Heart left ventricle (tissue), 16 donors: ENCODE data around the gene C8B. TPM values are rescaled to one million over a fixed set of nuclear protein-coding genes. Genes with fewer than 3 reads are reported as not detected.

Experiments used
- ATAC-seq, 4 donors: fragments of 200-7000 bp; cut with Tn5 transposase; one replicate each; pipeline ENCODE4 v1.9.1; 2020 to 2022; ENCODE audit warnings: moderate library complexity in 4 of 4, mild to moderate bottlenecking in 3 of 4, moderate number of reproducible peaks in 1 of 4
- DNase-seq, 5 donors: peaks; one replicate each; pipeline ENCODE4 v3.0.0-alpha.2; 2020
- H3K27ac ChIP-seq, 12 donors: fragments of 200-600 bp; sonication (generic) in 4 of 12; one replicate each; pipeline versions ENCODE4 v1.5.0 to v1.8.0; 2016 to 2022; ENCODE audit warnings: mild to moderate bottlenecking in 2 of 12
- H3K27me3 ChIP-seq, 9 donors: fragments of 200-600 bp; sonication (generic) in 2 of 9; one replicate each; pipeline versions ENCODE4 v1.5.1 to v1.8.0; 2016 to 2022; ENCODE audit warnings: mild to moderate bottlenecking in 3 of 9
- H3K36me3 ChIP-seq, 9 donors: fragments of 200-600 bp; sonication (generic) in 2 of 9; one replicate each; pipeline versions ENCODE4 v1.5.0 to v1.8.0; 2018 to 2022; ENCODE audit warnings: mild to moderate bottlenecking in 2 of 9
- H3K4me1 ChIP-seq, 12 donors: fragments of 200-600 bp; sonication (generic) in 4 of 12; one replicate each; pipeline versions ENCODE4 v1.5.0 to v1.8.0; 2016 to 2022; ENCODE audit warnings: mild to moderate bottlenecking in 3 of 12
- H3K4me3 ChIP-seq, 12 donors: fragments of 200-600 bp; sonication (generic) in 4 of 12; one replicate each; pipeline versions ENCODE4 v1.5.0 to v1.8.0; 2017 to 2022; ENCODE audit warnings: mild to moderate bottlenecking in 9 of 12, moderate library complexity in 4 of 12
- H3K9me3 ChIP-seq, 12 donors: fragments of 200-600 bp; sonication (generic) in 4 of 12; one replicate each; pipeline versions ENCODE4 v1.5.0 to v1.8.0; 2016 to 2022; ENCODE audit warnings: mild to moderate bottlenecking in 1 of 12
- POLR2A ChIP-seq, 2 donors: fragments of 450-650 bp; IDR thresholded peaks; one replicate each; pipeline ENCODE4 v1.6.1; 2017; ENCODE audit warnings: antibody characterized with exemption in 2 of 2, mild to moderate bottlenecking in 2 of 2, moderate library complexity in 2 of 2
- WGBS, 4 donors: extraction: QIAGEN DNeasy Blood & Tissue Kit in 2 of 4; methylation state at CpG; one replicate each; pipeline versions ENCODE4 v1.1.5 to v1.1.7; 2013 to 2018; 5-methylcytosine and 5-hydroxymethylcytosine counted together
- intact Hi-C, 10 donors: fragments of 100-400 bp; cut with DNase I; formaldehyde crosslinking; loops; one replicate each; pipeline versions ENCODE4 v1.11.1 to v1.14.2; 2022
- polyA plus RNA-seq, 2 donors: library from polyadenylated mRNA; stranded (reverse); fragments of 200-250 nt; gene quantifications; one replicate each; pipeline ENCODE4 v1.2.3, GENCODE V29; 2013
- total RNA-seq, 9 donors: library from RNA; depleted of rRNA in 2 of 9; stranded (reverse); fragments of >200 nt in 2 of 9; fragmentation: NEBNext Ultra II Directional in 3 of 9; extraction: Animal tissue kit (Norgen Biotek cat#: 25700) in 3 of 9; gene quantifications; one replicate each; pipeline versions ENCODE4 v1.1.0 to v1.2.4, GENCODE V29; 2016 to 2023
- TF ChIP-seq, protein P1 (sequence below), 12 donors: fragments of 200-600 bp; sonication (generic) in 4 of 12; IDR thresholded peaks; one replicate each; pipeline versions ENCODE4 v1.5.0 to v1.8.0; 2018 to 2022; ENCODE audit warnings: antibody characterized with exemption in 12 of 12, mild to moderate bottlenecking in 5 of 12
- donor health status: ischemic (EF 13 %, LVEDD 7.1; RV severe dilation, severe dysfunction).
- donor health status: healthy with polysubstance abuse.
- donor health status: DM: no; HTN: yes; CAD: no.
- donor health status: DM: no; HTN: no; CAD: no.
- donor health status: ischemic (EF 25% LVEDD 6.9; RV normal size, moderate dysfunction).
- donor health status: ischemic (EF 25% LVEDD 5.7; RV mildly dilated, moderate dysfunction).
- donor health status: healthy.
- donor health status: DM: yes; HTN: yes; CAD: no.
- donor health status: ischemic (EF 35%, LVEDD 5.7; RV mildly dilated, moderate dysfunction).
- donor health status: nonischemic (EF 11% LVEDD 7.7; RV severe dilation, severe dysfunction).
- donor health status: DM: yes; HTN: yes; CAD: no.
- donor health status: PGD.
- donor health status: ischemic (EF 29% LVEDD 5.4; RV normal size, mild dysfunction).
- donor health status: nonischemic (EF 23%, LVEDD 6.1; RV moderate dilation, normal function).

C8B gene
- total and polyA plus RNA-seq, 11 donors = not detected

DNA sequence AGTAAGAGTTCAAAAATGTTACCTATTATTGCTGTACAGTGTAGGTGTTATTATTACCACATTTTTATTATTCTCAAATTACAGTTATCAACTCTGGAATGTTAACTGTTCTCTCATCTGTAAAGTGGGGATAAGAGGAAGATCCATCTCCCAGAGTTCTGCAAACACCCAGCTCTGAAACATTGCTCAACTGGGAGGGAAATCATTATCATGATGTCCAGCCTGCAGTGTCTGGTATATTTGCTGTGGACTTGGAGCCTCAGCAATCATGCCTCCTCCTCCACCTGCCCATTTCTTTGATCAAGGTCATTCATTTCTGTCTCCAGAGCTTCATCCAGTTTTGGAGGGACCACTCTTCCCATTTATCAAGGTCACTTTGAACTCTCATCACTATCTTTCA lies 71.8 kb downstream of the C8B start:
- Histone ChIP-seq H3K4me3 (no peak overlapping the region), H3K27ac (no peak overlapping the region), H3K27me3 (no peaks in the 10 kb centered on the region), H3K4me1 (peaks cover 0 to 18% (median 9%) of the 10 kb centered on the region in 12 donors), H3K9me3 (no peaks in the 10 kb centered on the region), H3K36me3 (no peaks in the 10 kb centered on the region)
- DNase-seq (no peak), ATAC-seq (no peak)
- TF ChIP-seq, protein P1, sequence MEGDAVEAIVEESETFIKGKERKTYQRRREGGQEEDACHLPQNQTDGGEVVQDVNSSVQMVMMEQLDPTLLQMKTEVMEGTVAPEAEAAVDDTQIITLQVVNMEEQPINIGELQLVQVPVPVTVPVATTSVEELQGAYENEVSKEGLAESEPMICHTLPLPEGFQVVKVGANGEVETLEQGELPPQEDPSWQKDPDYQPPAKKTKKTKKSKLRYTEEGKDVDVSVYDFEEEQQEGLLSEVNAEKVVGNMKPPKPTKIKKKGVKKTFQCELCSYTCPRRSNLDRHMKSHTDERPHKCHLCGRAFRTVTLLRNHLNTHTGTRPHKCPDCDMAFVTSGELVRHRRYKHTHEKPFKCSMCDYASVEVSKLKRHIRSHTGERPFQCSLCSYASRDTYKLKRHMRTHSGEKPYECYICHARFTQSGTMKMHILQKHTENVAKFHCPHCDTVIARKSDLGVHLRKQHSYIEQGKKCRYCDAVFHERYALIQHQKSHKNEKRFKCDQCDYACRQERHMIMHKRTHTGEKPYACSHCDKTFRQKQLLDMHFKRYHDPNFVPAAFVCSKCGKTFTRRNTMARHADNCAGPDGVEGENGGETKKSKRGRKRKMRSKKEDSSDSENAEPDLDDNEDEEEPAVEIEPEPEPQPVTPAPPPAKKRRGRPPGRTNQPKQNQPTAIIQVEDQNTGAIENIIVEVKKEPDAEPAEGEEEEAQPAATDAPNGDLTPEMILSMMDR (IDR thresholded peaks at IDR 0.05) = no peak
- no peak for TF ChIP-seq POLR2A (IDR thresholded peaks at IDR 0.05)
- intact Hi-C loops = no loop called here

DNA sequence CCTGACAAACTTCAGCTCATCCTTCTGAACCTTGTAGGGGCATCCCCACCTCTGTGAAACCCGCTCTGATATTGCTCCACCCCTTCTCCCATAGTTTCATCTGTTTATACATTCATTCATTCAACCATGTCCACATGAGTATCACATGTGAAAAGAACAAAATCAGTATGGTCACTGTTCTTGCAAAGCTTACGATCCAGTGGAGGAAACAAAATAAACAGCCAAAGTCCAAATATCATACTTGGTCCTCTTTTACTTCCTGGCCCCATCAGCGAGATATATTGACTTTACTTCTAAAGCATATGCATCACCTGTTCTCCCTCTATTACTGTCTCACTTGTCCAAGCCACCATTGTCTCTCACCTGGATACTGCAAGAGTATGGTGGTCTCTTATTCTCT lies 75.6 kb downstream of the C8B start:
- no peak for TF ChIP-seq POLR2A (IDR thresholded peaks at IDR 0.05)
- TF ChIP-seq, protein P1 (IDR thresholded peaks at IDR 0.05) = no peak
- no peak overlapping the region for H3K4me3 ChIP-seq
- H3K27me3 ChIP-seq = no peaks in the 10 kb centered on the region
- ATAC-seq (no peak), DNase-seq (no peak)
- no peak overlapping the region for H3K27ac ChIP-seq
- WGBS, 4 donors = 88 to 93% (median 89%) methylated on average over 3 of the region's 3 CpGs
- intact Hi-C loops = no loop called here
- H3K4me1 ChIP-seq = no peaks in the 10 kb centered on the region
- H3K36me3 ChIP-seq = no peaks in the 10 kb centered on the region
- H3K9me3 ChIP-seq = no peaks in the 10 kb centered on the region

DNA sequence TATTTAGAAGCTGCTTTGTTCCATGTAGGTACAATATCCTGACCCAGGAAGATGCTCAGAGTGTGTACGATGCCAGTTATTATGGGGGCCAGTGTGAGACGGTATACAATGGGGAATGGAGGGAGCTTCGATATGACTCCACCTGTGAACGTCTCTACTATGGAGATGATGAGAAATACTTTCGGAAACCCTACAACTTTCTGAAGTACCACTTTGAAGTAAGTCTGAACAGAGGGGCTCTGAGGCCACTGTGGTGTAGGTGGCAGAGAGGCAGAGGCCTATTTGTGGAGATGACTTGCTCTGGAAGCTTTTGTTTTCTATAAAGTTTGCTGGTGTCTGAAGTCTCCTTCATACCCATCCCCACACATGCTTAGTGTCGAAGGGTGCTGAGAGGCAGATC lies 84.4 kb downstream of the C8B start:
- no peak for ATAC-seq

DNA sequence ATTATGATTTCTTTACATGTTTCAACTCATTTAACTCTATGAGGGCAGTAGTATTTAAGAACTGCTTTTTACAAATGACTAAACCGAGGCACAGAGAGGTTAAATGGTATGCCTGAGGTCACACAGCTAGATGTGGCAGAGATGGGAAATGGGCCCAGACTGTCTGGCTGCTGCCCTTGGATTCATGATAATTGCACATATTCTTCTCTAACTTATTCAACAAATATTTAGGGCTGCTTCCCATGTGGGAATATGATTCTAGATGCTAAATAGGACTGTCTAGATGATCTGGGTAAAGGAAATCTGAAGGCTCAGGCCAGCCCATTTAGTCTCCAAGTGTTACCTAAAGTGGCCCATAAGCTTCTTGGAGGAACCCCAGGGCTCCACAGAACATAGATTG lies 85.0 kb downstream of the C8B start:
- Histone ChIP-seq H3K4me1 (peaks cover 0 to 3% (median 0%) of the 10 kb centered on the region in 12 donors), H3K27ac (no peak overlapping the region), H3K4me3 (no peak overlapping the region), H3K27me3 (no peaks in the 10 kb centered on the region), H3K36me3 (no peaks in the 10 kb centered on the region), H3K9me3 (no peaks in the 10 kb centered on the region)
- DNase-seq = no peak
- TF ChIP-seq POLR2A (IDR thresholded peaks at IDR 0.05) = no peak
- TF ChIP-seq, protein P1 (IDR thresholded peaks at IDR 0.05) = no peak
- no peak for ATAC-seq
- intact Hi-C loops = no loop called here
- WGBS, 4 donors = 68 to 82% (median 77%) methylated on average over 1 of the region's 1 CpG

More for the DNA sequence above, 84.4 kb downstream of the C8B start:
- Histone ChIP-seq H3K36me3 (no peaks in the 10 kb centered on the region), H3K4me1 (peaks cover 0 to 3% (median 0%) of the 10 kb centered on the region in 12 donors), H3K27me3 (no peaks in the 10 kb centered on the region), H3K9me3 (no peaks in the 10 kb centered on the region), H3K27ac (no peak overlapping the region), H3K4me3 (no peak overlapping the region)
- 89 to 95% (median 92%) methylated on average over 6 of the region's 6 CpGs for WGBS, 4 donors
- no peak for TF ChIP-seq POLR2A (IDR thresholded peaks at IDR 0.05)
- TF ChIP-seq, protein P1 (IDR thresholded peaks at IDR 0.05) = no peak
- intact Hi-C loops = no loop called here
- no peak for DNase-seq

Other genes starting within 250 kb of the C8B start
- 10 to 100 TPM in 3 of 9 donors, 1 to 10 TPM in 6; 4.9 to 14.5 (median 9.1) TPM for gene FYB2, start 146.6 kb downstream of the C8B start, total RNA-seq
- gene FYB2, start 146.6 kb downstream of the C8B start, polyA plus RNA-seq = 10 to 100 TPM in 1 of 2 donors, under 1 TPM in 1; 0.15 to 46.3 TPM
- gene C8A, start 111.2 kb downstream of the C8B start, total RNA-seq = not detected
- gene C8A, start 111.2 kb downstream of the C8B start, polyA plus RNA-seq = not detected